Head of caudate nucleus (tissue), 42 donors: ENCODE results near the gene MAP7.
A peak's percentile ranks its signal among the peaks of the same experiment; 100 is the strongest.
"Not testable (repeated sequence)": the region's sequence is repeated elsewhere in the genome, so short reads cannot be mapped to it uniquely, and the experiment has no call there.

Experiments used
- DNase-seq, 42 donors: peaks; one replicate each; pipeline versions ENCODE4 v3.0.0 to v3.0.0-alpha.2; 2020 to 2021; ENCODE audit warnings: mixed read lengths in 7 of 42
- intact Hi-C: fragments of 100-400 bp; cut with DNase I; formaldehyde crosslinking; loops from one replicate; pipeline ENCODE4 v1.15.0; 2022

The MAP7 gene

DNA sequence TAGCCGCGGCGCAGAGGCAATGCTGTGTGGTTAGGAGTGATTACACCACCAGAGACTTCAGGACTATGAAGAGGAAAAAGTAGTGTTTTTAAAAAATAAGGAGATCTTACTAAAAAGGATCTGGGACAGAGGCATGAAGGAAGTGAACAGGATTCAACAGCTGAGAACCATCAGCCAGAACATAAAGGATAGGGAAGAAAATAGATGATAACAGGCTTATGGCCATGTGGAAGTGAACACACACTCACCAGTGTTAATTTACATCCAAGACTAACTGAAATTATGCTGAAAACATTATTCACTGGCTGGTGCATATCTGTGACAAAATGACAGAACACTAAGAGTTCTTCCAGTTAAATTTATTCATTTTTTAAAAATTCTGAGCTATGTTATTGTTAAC is 213.1 kb downstream of the MAP7 start:
- no peak for DNase-seq
- intact Hi-C loops: no loop called here

DNA sequence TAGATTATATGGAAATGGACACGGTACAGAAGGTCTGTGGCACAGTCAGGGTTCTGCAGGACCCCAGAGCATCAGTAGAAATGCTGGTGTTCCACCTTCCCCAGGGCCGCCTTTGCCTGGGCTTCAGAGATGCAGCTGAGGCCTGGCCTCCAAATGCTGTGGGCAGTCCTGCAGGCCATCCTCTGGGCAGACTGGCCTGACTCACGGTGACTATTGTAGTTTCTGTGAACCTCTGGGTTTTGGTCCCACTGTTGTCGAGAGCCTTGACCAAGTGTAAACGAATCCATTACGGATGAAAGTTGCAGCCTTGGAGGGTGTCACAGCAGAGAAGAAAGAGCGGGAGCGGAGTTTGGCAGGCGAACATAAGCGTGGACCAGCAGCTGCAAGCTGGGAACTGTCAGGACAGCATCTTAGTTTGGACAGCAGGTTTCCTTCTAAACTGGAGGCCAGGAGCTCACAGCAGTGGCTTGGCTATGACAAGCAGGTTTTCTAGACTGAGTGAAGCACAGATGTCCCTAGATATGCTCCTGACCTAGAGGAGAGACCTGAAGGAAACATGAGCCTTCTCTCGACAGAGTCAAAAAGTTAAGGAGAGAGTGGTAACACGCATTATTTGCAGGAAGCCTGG is 214.4 kb downstream of the MAP7 start:
- intact Hi-C loops: no loop called here
- DNase-seq: peak in 4 of 42 donors; percentile 17 to 50 (median 28)

DNA sequence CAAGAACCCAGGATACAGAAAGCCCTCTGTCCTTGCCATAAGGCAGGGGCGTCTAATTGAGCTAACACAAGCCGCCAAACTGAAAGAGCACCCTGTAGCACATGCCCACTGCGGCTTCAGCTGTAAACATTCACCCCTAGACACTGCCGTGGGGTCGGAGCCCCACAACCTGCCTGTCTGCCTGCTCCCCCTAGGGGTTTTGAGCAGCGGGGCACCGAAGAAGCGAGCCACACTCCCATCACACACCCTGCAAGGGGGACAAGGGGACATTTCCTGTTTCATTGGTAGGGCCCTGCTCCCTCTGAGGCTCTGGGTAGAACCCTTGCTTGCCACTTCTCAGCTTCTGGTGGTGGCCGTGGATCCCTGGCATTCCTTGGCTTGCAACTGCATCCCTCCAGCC is 215.4 kb downstream of the MAP7 start:
- intact Hi-C loops: no loop called here

DNA sequence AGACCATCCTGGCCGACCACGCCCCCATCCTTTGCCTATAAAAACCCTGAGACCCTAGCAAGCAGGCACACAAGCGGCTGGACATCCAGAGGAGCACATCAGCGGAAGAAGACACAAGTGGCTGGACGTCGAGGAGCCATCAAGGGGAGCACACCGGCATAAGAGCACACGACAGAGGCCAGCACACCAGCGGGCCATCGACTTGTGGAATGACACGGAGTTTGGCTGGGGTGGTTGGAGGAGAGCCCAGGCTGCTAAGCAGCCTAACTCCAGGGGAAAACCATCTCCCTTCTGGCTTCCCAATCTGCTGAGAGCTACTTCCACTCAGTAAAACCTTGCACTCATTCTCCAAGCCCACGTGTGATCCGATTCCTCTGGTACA is 215.8 kb downstream of the MAP7 start:
- intact Hi-C loops: no loop called here
- peak in 18 of 42 donors; percentile 14 to 58 (median 32) for DNase-seq

More for the DNA sequence above, 215.4 kb downstream of the MAP7 start:
- peak in 10 of 42 donors; percentile 19 to 56 (median 32) for DNase-seq

DNA sequence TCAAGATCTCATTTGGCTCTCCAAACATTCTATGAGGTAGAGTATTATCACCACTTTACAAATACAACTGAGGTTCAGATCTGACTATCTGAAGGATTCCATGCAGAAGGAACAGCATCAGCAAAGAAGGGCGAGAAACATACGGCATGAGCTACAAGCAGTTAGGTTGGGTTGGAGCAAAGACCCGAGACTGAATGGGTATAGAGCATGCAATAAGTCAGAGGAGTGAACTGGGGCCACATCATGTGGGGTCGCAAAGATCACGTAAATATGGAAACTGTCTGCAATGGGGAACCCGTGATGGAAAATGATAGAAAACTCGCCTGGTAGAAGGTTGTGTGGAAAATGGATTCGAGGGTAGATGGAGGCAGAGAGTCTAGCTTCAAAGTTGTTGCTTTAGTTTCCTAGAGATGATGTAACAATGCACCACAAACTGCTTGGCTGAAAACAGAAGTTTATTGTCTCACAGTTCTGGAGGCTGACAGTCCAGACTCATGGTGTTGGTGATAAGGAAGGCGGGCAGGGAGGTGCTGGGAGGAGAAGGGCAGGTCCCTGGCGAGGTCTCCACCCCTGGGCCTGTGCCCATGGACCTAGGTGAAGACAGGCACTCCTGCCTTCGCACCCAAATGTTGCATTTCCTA is 216.3 kb downstream of the MAP7 start:
- peak in 1 of 42 donors; percentile 19 for DNase-seq
- intact Hi-C loops: no loop called here

DNA sequence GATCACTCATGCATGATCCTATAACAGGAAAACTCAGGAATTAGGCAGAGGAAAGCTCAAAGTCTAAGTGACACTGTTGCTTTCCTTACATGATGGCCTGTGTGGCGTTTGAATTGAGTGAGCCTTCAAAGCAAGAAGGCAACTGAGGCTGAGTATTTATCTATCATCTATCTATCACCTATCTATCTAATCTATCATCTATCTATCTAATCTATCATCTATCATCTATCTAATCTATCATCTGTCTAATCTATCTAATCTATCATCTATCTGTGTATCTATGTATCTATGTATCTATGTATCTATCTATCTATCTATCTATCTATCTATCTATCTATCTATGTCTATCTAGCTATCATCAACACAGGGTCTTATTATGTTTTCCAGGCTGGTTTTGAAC is 218.8 kb downstream of the MAP7 start:
- intact Hi-C loops: no loop called here
- DNase-seq: no peak

DNA sequence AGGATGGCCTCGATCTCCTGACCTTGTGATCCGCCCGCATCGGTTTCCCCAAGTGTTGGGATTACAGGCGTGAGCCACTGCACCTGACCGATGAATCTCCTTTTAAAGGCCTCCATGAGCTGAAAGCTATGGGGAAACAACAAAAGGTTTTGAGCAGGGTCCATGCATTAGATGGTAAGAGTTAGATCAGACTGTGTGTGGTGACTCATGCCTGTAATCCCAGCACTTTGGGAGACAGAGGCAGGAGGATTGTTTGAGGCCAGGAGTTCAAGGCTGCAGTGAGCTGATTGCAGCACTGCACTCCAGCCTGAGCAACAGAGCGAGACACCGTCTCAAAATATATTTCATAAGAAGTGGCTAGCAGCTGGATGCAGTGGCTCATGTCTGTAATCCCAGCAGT is 219.6 kb downstream of the MAP7 start:
- intact Hi-C loops: no loop called here
- no peak for DNase-seq

DNA sequence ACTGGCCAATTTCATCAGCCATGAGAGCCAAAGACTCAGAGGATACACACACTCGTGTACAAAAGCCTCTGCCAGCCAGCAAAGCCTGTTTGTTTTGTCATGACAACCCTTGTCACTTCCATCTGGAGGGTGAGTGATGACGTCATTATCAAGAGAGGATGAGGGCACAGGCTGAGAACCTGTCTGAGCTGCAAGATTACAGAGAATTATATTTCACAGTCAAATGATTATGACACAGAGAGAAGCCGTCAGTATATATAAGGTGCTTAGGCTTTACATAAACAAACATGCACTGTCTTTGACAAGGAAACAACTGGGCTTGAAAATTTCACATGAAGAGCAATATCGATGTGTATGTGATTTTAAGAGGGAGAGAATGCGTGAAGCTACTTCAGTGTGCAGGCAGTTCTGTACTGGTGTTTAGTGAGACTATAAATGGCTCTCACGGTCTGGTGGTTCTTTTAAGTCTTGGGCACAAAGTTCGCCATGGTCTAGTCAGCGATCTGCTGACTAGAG is 224.1 kb downstream of the MAP7 start:
- peak in 1 of 42 donors; percentile 32 for DNase-seq
- intact Hi-C loops: no loop called here

DNA sequence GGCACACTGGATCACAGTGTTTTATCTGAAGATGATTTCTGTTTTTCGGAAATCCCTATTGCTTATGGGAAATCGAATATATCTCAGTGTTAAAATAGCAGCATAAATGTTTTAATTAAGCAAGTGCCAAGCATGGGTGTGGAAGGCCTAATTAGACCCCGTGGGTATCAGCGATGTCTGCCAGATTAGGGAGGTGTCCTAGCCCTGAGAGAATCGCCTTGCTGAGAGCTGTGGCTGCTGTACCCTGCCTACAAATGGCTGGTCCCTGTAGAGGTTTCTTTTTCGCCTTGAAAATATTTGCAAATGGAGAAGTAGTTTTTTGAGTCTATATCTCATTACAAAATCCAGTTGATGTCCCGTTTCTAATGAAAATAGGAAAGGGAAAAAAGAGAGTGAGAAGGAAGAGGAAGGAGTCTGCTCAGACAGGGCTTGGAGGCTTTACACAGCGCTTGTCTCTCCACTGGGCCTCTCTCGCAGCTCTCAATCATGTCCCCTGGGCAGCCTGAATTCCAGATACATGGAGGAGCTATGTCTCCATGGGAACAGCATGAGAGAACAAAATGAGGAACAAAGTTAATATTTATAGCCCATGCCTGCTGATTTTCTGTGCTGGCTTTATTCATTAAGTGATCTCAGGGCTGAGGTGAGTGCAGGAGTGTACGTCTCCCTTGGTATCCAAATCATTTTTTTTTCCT is 225.4 kb downstream of the MAP7 start:
- DNase-seq: peak in 6 of 42 donors; percentile 22 to 69 (median 34)
- intact Hi-C loops: no loop called here

DNA sequence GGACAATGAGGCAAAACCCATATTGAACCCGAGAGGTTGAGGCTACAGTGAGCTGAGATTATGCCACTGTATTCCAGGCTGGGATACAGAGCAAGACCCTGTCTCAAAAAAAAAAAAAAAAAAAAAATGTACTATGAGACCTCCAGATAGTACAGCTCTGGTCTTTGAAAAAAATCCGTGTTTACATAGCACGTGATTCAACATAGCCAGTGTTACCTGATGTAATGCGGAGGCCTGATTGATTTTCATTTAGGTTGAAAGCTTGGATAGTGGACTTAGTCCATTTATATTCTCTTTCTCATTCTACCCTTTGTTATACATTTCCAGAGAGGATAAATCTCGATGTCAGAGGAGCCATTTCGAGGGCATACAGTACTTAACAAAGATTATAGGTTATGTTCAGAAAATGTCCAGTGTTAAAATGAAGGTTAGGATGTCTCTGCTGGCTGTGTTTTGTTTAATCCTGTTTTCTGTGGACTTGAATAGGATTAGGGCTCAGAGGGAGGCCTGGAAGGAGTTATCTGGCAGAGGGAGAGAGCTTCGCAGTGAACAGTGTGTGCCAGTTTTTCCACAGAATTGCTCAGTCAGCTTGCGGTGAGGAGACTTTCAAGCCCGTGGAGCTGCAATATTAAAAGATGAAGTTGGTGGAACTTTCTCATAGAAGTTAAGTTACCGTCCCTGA is 226.7 kb downstream of the MAP7 start:
- DNase-seq: peak in 5 of 42 donors; percentile 22 to 54 (median 46)
- intact Hi-C loops: no loop called here

DNA sequence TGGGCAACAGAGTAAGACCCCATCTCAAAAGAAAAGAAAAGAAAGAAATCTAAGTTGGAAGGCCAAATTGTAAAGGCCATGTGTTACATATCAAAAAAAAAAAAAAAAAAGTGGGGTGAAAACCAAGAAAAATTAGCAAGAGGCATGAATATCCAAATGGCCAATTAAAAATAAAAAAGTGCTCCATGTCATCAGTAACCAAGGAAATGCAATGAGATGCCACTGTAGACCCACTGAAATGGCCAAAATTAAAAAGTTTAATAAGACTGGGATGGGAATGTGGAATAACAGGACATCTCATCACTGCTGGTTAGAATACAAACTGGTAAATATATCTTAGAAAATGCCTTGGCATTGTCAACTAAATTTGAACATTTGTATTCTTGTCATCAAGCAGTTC is 230.5 kb downstream of the MAP7 start:
- intact Hi-C loops: no loop called here
- DNase-seq: no peak

DNA sequence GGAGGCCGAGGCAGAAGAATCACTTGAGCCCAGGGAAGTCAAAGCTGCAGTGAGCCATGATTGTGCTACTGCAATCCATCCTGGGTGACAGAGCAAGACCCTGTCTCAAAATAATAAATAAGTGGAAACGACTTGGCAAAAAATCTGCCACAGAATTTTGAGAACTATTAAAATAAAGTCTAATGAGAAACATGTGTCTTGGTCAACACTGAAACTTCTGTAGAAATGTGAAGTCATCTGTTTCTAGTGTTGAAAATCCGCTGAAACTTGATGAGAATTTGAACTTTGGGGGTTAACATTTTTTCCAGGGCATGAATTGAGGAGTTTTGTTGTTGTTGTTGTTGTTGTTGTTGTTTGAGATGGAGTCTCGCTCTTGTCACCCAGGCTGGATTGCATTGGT is 231.5 kb downstream of the MAP7 start:
- no peak for DNase-seq
- intact Hi-C loops: no loop called here

DNA sequence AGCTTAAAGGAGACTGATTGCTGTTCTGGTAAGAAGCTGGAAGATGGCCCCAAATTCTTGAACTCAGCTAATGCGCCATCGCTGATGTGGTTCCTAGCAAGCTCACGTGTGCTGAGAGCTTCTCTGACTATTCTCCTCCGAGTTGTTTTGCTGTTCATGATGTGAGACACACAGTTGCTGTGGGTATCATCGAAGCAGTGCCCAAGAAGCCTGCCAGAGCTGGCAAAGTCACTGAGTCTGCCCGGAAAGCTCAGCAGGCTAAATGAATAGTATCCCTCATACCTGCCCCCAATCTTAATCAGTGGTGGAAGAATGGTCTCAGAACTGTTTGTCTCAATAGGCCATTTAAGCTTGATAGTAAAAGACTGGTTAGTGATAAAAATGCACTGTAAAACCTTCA is 232.3 kb downstream of the MAP7 start:
- intact Hi-C loops: no loop called here
- DNase-seq: peak in 5 of 42 donors; percentile 28 to 53 (median 33)

DNA sequence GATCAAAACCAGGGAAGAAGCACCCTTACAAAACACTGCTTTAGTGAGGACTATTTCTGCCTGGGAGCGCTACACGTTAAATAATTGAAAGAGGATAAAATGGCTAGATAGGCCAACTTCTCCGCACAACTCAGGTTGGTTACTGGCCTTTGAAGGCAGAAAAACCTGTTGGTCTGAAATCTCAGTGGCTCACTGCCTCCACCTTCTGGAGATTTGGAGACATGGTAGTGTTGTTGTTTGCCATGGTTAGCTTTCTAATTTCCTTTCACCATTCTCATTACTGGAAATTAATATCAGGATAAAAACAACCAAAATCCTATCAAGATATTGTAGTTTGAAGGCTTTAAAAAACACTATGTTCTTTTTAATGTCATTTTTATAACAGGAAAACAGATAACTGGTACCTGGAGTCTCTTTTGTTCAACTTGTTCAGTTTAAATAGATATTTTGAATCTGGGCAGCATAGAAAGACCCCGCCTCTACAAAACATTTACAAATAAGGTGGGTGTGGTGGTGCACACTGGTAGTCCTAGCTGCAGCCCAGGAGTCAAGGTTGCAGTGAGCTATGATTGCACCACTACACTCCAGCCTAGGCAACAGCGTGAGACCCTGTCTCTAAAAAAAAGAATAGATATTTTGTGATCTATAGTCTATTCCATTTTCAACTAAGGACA is 233.1 kb downstream of the MAP7 start:
- intact Hi-C loops: no loop called here
- DNase-seq: peak in 38 of 42 donors; percentile 29 to 87 (median 69)

DNA sequence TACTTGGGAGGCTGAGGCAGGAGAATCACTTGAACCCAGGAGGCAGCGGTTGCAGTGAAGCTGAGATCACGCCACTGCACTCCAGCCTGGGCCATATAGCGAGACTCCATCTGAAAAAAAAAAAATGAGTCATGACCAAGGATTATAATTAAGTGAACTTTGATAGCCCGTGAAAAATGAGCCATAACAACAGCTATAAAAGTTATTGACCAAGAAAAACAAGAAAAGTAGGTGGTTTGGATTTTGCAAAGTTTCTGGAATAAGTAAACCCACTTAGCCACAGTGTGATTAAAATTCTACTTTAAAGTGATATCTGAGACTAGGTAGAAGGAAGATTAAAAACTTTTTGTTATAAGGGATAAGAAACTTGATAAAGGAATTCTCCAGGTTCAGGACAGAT is 234.6 kb downstream of the MAP7 start:
- intact Hi-C loops: no loop called here
- no peak for DNase-seq

DNA sequence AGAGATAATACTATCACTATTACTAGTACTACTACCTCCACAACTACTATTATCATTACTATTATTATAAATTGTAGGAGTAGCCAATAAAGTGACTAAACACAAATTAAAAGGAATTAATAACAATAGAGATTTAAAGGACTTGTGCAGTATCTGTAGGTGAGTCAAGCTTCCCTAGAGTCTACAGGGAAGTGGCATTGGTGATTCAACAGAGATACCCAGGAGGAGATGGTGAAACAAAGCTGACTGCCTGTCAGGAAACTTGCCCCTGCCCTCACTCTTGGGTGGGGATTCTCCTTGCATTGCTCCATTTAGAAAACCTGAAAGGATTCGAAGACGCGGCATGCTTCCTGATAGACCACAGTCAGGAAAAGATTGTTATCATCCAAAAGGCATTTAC is 237.2 kb downstream of the MAP7 start:
- intact Hi-C loops: no loop called here
- no peak for DNase-seq

DNA sequence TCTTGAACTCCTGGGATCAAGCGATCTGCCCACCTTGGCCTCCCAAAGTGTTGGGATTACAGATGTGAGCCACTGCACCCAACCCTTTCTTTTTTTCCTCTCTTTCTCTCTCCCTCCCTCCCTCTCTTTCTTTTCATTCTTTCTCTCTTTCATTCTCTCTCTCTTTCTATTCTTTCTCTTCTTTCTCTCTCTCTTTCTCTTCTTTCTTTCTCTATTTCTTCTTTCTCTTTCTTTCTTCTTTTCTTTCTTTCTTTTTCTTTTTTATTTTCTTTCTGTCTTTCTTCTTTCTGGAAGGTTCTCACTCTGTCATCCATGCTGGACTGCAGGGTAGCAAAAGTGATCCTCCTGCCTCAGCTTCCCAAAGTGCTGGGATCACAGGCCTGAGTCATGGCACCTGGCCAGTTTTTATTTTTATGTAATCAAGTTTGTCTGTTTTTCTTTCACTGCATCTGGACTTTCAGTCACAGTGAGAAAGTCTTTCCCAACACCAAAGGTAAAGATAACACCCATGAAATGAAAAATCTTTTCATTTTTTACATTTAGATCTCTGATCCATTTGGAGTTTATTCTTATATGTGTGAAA is 240.4 kb downstream of the MAP7 start:
- intact Hi-C loops: no loop called here
- no peak for DNase-seq

DNA sequence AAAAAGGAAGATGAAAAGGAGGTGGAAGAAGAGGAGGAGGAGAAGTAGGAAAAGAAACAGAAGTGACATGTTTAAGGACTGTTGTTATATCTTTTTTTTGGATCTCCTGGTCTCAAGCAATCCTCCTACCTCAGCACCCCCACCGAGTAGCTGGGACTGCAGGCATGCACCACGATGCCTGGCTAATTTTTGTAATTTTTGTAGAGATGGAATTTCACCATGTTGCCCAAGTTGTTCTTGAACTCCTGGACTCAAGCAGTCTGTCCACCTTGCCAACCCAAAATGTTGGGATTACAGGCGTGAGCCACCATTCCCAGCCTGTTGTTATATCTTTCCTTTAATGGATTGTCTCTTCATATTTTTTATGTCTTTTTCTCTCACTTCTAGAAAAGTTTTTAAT is 241.1 kb downstream of the MAP7 start:
- intact Hi-C loops: no loop called here
- no peak for DNase-seq

DNA sequence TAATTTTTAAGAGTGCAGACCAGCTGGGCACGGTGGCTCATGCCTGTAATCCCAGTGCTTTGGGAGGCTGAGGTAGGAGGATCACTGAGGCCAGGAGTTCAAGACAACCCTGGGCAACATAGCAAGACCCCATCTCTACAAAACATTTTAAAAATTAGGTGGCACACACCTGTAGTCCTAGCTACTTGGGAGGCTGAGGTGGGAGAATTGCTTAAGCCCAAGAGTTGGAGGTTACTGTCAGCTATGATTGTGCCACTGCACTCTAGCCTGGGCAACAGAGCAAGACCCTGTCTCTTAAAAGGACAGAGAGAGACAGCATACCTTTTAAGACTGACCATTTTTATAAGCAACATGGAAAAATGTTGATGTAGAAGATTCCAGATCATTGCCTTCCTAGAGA is 241.8 kb downstream of the MAP7 start:
- DNase-seq, intact Hi-C loops: not testable (repeated sequence)
